C4-2B (cell line): ENCODE results near the gene PKLR.

Experiments used
- H3K27ac ChIP-seq: fragments of 450-650 bp; 2 replicates; pipeline ENCODE4 v1.5.1; 2017
- ZFX ChIP-seq: fragments of 450-650 bp; IDR thresholded peaks from 2 replicates; pipeline ENCODE4 v1.6.1; 2017
- TF ChIP-seq, protein P1 (sequence below): fragments of 450-650 bp; conservative IDR thresholded peaks from 2 replicates; pipeline ENCODE4 v1.5.1; 2017; ENCODE audit warnings: mild to moderate bottlenecking

PKLR gene

DNA sequence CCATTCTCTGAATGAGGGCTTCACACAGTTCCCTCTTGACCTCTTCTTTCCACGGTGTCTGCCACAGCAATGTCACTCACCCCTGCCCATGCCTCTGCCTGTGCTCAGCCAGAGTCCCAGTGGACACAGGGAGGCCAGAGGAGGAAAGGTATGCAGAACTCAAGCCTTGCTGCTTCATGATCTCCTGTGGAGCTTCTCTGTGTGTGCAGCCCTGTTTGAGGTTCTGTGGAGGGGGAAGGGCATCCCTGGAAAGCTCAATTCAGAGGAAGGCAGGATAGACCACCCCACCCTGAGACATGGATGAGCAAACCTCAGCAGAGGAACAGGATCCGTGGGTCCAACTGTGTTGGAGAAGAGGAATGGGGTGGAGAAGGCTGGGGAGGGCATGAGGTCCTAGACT lies 22.0 kb downstream of the PKLR start:
- no peak overlapping the region for H3K27ac ChIP-seq
- no peak for TF ChIP-seq ZFX
- TF ChIP-seq, protein P1, sequence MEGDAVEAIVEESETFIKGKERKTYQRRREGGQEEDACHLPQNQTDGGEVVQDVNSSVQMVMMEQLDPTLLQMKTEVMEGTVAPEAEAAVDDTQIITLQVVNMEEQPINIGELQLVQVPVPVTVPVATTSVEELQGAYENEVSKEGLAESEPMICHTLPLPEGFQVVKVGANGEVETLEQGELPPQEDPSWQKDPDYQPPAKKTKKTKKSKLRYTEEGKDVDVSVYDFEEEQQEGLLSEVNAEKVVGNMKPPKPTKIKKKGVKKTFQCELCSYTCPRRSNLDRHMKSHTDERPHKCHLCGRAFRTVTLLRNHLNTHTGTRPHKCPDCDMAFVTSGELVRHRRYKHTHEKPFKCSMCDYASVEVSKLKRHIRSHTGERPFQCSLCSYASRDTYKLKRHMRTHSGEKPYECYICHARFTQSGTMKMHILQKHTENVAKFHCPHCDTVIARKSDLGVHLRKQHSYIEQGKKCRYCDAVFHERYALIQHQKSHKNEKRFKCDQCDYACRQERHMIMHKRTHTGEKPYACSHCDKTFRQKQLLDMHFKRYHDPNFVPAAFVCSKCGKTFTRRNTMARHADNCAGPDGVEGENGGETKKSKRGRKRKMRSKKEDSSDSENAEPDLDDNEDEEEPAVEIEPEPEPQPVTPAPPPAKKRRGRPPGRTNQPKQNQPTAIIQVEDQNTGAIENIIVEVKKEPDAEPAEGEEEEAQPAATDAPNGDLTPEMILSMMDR, result no peak

DNA sequence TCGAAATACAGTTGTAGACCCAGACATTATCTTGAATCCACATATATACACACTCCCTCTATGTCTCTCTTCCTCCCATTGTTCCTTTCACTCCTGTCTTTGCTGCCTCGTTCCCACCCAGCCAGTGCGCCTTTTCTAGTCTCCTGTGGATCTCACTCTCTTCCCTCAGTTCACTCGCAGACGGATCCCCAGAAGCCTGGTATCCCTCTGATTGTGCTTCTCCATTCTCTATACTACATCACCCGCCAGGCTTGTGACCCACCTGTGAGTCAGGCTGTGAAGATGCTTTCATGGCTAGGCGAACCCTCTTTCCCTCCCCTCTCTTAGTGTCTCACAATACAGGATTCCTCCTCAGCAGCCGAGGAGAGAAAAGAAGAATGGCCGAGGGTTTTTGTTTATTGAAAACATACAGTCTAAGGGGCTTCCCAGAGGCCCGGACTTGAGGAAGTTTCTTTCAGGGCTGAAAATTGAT lies 22.5 kb downstream of the PKLR start:
- no peak overlapping the region for H3K27ac ChIP-seq
- TF ChIP-seq, protein P1, result no peak
- TF ChIP-seq ZFX, result no peak

DNA sequence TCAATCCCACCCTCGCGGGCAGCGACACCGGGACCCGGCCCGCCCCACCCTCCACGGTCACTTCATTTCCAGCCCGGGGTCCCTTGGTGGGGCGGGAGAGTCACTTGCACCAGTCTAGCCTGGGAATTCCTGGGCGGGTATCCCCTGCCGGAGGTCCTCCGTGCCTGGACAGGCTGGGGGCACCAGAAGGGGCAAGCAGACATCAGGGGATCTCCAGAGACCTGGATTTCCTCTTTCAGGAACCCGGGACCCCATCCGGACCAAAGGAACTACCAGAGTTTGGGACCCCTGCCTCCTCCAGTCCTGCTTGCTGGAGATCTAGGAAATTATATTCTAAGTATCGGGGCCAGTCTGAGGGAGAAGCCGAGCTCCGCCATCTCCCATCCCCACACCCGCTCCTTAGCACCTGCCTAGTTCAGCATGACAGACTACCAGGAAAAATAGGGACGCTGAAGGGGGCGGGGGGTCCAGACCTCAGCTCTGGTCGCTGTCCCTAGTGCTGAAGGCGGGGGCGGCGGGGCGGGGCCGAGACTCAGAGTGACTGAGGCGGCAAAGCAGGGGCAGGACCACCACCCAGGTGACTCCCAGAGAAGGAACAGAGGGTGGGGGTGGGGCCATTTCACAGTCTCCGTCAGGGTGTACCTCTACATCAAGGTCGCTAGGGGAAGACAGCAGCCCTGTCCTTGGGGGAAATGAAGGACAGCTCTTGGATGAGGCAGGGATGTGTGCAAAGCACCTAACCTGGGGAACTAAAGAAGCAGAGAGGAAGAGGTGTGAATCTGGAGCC lies 23.1 kb downstream of the PKLR start:
- TF ChIP-seq, protein P1, result no peak
- TF ChIP-seq ZFX, result no peak
- peak overlapping the region; percentile 51 for H3K27ac ChIP-seq

DNA sequence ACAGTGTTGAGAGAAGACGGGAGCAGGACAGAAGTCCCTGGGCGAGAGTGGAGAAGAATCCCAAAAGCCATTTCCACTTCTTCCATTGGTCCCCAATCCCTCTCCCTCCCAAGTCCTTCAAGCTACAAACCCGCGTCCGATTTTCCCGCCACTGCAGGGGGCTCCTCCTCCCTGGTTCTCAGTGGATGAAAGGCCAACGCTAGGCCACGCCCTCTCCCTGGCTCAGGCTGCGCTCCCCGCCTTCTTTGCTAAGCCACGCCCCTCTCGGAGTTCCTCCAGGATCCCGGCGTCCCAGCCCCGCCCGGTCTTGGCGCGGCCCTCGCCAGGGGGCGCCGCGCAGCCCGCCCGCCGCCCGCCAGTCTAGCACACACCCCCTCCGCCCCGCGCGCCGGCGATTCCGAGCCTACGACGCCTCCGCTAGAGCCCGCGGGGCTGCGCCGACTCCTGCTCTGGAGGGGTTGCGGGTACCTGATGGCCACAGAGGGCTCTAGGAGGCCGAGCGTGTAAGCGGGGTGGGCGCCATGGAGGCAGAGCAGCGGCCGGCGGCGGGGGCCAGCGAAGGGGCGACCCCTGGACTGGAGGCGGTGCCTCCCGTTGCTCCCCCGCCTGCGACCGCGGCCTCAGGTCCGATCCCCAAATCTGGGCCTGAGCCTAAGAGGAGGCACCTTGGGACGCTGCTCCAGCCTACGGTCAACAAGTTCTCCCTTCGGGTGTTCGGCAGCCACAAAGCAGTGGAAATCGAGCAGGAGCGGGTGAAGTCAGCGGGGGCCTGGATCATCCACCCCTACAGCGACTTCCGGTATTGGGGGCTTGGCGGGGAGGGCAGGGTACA lies 24.0 kb downstream of the PKLR start, which contains the start of gene HCN3:
Gene HCN3, plus strand, starts transcription at position 394 of the 832 bp plus-strand sequence. Its CDS starts 128 bp downstream, at position 522.
- TF ChIP-seq ZFX, result no peak
- TF ChIP-seq, protein P1, result peak; percentile 90
- H3K27ac ChIP-seq, result peak within 1 kb of the TSS; percentile 51

DNA sequence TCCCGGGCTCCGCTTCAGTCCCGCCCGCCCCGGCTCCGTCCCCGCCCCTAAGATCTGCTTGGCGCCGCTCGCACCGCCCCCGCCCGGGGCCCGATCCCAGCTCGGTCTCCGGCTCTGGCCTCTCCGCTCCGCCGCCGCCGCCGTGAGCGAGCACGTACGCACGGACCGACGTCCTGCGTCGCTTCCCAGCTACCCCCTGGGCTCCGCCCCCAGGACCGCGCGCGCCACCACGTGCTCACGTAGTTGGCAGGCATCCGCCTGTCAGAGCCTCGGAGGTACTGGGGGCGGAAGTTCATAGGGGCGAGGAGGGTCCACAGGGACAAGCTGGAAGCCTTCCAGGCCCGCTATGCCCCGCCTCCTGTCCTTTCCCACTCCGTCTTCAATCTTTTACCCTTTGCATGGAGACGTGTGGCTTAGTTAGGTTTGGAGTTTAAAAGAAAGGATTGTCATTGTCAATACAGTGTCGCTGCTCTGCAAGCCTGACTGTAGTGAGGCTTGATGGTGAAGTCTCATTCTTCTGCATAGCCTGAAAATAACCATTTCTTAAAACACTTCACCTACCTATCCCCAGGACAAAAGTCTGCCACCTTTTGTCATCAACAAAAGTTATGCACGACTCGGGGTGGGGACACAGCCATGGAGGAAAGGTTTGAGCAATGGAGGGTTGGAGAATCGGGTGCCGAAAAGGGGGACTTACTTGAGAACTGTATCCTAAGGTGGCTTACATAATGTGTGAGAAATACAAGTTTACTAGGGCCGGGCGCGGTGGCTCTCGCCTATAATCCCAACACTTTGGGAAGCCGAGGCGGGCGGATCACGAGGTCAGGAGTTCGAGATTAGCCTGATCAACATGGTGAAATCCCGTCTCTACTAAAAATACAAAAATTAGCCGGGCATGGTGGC lies 27.6 kb downstream of the PKLR start, which contains the start of gene CLK2:
Gene CLK2, minus strand, starts transcription at position 162 of the 903 bp plus-strand sequence. CDS start 2,527 bp downstream, outside the sequence.
- TF ChIP-seq, protein P1, result no peak
- no peak; the same call in 1 of the 2 replicates for TF ChIP-seq ZFX
- H3K27ac ChIP-seq, result peak within 1 kb of the TSS; percentile 97

DNA sequence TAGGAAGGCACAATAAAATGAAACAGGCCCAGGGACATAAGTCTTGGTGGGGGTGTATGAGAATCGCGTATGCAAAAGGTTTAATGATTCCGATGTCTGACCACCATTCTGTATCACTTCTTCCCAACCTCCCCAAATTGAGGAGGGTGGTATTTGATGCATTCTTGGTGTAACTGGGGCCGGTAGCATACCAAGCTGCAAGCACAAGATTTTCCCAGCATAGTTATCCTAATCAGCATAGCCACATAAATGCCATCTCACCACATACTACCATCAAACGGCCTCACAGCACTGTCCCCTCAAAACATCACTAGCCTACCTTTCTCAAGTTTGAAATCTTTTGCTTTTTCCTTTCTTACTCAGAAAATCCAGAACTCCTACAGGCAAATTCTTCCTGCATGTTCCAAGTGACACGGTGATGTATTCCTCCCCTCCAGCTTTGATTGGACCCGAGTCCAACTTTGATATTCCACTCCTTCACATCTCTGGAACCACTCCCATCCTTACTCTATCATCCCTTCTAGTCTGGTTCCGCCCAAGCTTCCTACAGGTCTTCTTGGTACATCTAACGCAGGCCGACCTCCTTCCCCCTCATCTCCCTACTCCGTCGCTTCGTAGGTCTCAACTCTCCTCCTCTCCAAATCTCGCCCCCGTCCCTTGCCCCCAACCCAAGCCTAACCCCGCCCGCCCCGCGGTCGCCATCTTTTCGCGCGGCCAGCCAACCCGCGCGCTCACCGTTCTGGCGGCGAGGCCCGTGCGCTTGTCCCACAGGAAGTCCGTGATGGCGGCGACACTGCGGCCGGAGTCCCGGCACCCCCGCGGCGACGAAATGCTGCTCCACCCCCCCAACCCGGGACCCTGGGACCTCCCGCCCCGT lies 28.5 kb downstream of the PKLR start:
- peak; percentile 62; the same call in 1 of the 2 replicates for TF ChIP-seq ZFX
- TF ChIP-seq, protein P1, result no peak
- peak overlapping the region; percentile 97 for H3K27ac ChIP-seq
